Testis (tissue), 2 donors: ENCODE results near the gene SPRY4.

Experiments
- CTCF ChIP-seq, 3 experiments: fragments of 450-650 bp in 2 of 3; fragments of 200-600 bp in 1 of 3; sonication (generic) in 1 of 3; IDR thresholded peaks; one replicate each; pipeline ENCODE4 v1.5.1; 2016 to 2019; ENCODE audit warnings: antibody characterized with exemption in 3 of 3, mild to moderate bottlenecking in 2 of 3, moderate library complexity in 1 of 3
- POLR2A ChIP-seq: fragments of 450-650 bp; IDR thresholded peaks from one replicate; pipeline ENCODE4 v1.6.1; 2017; ENCODE audit warnings: antibody characterized with exemption, mild to moderate bottlenecking, moderate library complexity

GRCh38 chr5:142313682-142314081 is 11.1 kb downstream of the SPRY4 start:
- TF ChIP-seq CTCF (IDR thresholded peaks at IDR 0.05) (no peak), POLR2A (no peak)
